HEK293 (cell line): ENCODE data around the gene RAD51C.

Experiments
- SCRT2 ChIP-seq: fragments of 450-650 bp; formaldehyde crosslinking; IDR thresholded peaks from 2 replicates; pipeline ENCODE4 v1.5.1; 2016; ENCODE audit warnings: missing biosample characterization, missing genetic modification characterization
- ZNF292 ChIP-seq: fragments of 450-650 bp; formaldehyde crosslinking; IDR thresholded peaks from 2 replicates; pipeline ENCODE4 v1.5.1; 2016; ENCODE audit warnings: low read depth, missing biosample characterization, missing genetic modification characterization, borderline replicate concordance
- ZNF768 ChIP-seq: fragments of 450-650 bp; formaldehyde crosslinking; IDR thresholded peaks from 2 replicates; pipeline ENCODE4 v1.5.1; 2018; ENCODE audit warnings: missing biosample characterization, mild to moderate bottlenecking, missing genetic modification characterization
- TF ChIP-seq, protein P1 (sequence below): fragments of 450-650 bp; formaldehyde crosslinking; IDR thresholded peaks from 2 replicates; pipeline ENCODE4 v1.5.1; 2016; ENCODE audit warnings: missing biosample characterization, missing genetic modification characterization
- TF ChIP-seq, protein P2 (sequence below): fragments of 450-650 bp; formaldehyde crosslinking; IDR thresholded peaks from 2 replicates; pipeline ENCODE4 v1.5.1; 2016; ENCODE audit warnings: missing biosample characterization, missing genetic modification characterization
- TF ChIP-seq, protein P3 (sequence below): fragments of 450-650 bp; formaldehyde crosslinking; IDR thresholded peaks from 2 replicates; pipeline ENCODE4 v1.5.1; 2016; ENCODE audit warnings: missing biosample characterization, missing genetic modification characterization
- TF ChIP-seq, protein P4 (sequence below): fragments of 450-650 bp; formaldehyde crosslinking; IDR thresholded peaks from 2 replicates; pipeline ENCODE4 v1.5.1; 2016; ENCODE audit warnings: missing biosample characterization, missing genetic modification characterization
- TF ChIP-seq, protein P5 (sequence below): fragments of 450-650 bp; formaldehyde crosslinking; IDR thresholded peaks from 2 replicates; pipeline ENCODE4 v1.5.1; 2016; ENCODE audit warnings: missing biosample characterization, missing genetic modification characterization

DNA sequence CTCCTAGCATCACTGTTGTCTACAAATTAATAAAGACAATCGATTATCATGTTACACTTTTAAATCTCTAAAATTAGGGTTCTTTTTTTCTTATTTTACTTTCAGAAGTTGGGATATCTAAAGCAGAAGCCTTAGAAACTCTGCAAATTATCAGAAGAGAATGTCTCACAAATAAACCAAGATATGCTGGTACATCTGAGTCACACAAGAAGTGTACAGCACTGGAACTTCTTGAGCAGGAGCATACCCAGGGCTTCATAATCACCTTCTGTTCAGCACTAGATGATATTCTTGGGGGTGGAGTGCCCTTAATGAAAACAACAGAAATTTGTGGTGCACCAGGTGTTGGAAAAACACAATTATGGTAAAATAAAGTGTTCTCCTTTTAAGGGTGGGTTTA lies 2.4 kb downstream of the RAD51C start:
- TF ChIP-seq, protein P1, sequence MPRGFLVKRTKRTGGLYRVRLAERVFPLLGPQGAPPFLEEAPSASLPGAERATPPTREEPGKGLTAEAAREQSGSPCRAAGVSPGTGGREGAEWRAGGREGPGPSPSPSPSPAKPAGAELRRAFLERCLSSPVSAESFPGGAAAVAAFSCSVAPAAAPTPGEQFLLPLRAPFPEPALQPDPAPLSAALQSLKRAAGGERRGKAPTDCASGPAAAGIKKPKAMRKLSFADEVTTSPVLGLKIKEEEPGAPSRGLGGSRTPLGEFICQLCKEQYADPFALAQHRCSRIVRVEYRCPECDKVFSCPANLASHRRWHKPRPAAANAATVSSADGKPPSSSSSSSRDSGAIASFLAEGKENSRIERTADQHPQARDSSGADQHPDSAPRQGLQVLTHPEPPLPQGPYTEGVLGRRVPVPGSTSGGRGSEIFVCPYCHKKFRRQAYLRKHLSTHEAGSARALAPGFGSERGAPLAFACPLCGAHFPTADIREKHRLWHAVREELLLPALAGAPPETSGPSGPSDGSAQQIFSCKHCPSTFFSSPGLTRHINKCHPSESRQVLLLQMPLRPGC (tag by site-specific recombination), result no peak
- TF ChIP-seq ZNF292 (tag by site-specific recombination), result no peak
- no peak for TF ChIP-seq SCRT2 (tag by site-specific recombination)
- TF ChIP-seq, protein P2, sequence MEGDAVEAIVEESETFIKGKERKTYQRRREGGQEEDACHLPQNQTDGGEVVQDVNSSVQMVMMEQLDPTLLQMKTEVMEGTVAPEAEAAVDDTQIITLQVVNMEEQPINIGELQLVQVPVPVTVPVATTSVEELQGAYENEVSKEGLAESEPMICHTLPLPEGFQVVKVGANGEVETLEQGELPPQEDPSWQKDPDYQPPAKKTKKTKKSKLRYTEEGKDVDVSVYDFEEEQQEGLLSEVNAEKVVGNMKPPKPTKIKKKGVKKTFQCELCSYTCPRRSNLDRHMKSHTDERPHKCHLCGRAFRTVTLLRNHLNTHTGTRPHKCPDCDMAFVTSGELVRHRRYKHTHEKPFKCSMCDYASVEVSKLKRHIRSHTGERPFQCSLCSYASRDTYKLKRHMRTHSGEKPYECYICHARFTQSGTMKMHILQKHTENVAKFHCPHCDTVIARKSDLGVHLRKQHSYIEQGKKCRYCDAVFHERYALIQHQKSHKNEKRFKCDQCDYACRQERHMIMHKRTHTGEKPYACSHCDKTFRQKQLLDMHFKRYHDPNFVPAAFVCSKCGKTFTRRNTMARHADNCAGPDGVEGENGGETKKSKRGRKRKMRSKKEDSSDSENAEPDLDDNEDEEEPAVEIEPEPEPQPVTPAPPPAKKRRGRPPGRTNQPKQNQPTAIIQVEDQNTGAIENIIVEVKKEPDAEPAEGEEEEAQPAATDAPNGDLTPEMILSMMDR, result no peak
- TF ChIP-seq, protein P3, sequence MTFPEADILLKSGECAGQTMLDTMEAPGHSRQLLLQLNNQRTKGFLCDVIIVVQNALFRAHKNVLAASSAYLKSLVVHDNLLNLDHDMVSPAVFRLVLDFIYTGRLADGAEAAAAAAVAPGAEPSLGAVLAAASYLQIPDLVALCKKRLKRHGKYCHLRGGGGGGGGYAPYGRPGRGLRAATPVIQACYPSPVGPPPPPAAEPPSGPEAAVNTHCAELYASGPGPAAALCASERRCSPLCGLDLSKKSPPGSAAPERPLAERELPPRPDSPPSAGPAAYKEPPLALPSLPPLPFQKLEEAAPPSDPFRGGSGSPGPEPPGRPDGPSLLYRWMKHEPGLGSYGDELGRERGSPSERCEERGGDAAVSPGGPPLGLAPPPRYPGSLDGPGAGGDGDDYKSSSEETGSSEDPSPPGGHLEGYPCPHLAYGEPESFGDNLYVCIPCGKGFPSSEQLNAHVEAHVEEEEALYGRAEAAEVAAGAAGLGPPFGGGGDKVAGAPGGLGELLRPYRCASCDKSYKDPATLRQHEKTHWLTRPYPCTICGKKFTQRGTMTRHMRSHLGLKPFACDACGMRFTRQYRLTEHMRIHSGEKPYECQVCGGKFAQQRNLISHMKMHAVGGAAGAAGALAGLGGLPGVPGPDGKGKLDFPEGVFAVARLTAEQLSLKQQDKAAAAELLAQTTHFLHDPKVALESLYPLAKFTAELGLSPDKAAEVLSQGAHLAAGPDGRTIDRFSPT, result no peak
- TF ChIP-seq, protein P4, sequence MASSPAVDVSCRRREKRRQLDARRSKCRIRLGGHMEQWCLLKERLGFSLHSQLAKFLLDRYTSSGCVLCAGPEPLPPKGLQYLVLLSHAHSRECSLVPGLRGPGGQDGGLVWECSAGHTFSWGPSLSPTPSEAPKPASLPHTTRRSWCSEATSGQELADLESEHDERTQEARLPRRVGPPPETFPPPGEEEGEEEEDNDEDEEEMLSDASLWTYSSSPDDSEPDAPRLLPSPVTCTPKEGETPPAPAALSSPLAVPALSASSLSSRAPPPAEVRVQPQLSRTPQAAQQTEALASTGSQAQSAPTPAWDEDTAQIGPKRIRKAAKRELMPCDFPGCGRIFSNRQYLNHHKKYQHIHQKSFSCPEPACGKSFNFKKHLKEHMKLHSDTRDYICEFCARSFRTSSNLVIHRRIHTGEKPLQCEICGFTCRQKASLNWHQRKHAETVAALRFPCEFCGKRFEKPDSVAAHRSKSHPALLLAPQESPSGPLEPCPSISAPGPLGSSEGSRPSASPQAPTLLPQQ (tag by site-specific recombination), result no peak
- no peak for TF ChIP-seq ZNF768 (tag by site-specific recombination)
- TF ChIP-seq, protein P5, sequence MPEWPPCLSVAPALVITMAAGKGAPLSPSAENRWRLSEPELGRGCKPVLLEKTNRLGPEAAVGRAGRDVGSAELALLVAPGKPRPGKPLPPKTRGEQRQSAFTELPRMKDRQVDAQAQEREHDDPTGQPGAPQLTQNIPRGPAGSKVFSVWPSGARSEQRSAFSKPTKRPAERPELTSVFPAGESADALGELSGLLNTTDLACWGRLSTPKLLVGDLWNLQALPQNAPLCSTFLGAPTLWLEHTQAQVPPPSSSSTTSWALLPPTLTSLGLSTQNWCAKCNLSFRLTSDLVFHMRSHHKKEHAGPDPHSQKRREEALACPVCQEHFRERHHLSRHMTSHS, result no peak
